Fibroblast of lung (primary cell): ENCODE measurements around the gene IFIH1. TPM values are rescaled to one million over a fixed set of nuclear protein-coding genes. Genes with fewer than 3 reads are reported as not detected.
A peak's percentile ranks its signal among the peaks of the same experiment; 100 is the strongest.

Experiments used
- DNase-seq, 2 donors: peaks; one replicate each; pipeline versions ENCODE4 v3.0.0 to v3.0.0-alpha.2; 2010; ENCODE audit warnings: low read depth in 2 of 2
- H2AFZ ChIP-seq: 2 replicates; pipeline ENCODE4 v1.5.1; 2012; ENCODE audit warnings: low read length, control low read depth, inconsistent platforms
- H3K27ac ChIP-seq: 2 replicates; pipeline ENCODE4 v1.5.1; 2011; ENCODE audit warnings: low read length, control low read depth; ENCODE audit not compliant: insufficient read depth
- H3K27me3 ChIP-seq: 2 replicates; pipeline ENCODE4 v1.5.1; 2011; ENCODE audit warnings: mild to moderate bottlenecking, low read length; ENCODE audit not compliant: control insufficient read depth, insufficient read depth
- H3K36me3 ChIP-seq: 2 replicates; pipeline ENCODE4 v1.5.1; 2011; ENCODE audit warnings: low read length; ENCODE audit not compliant: control insufficient read depth, insufficient read depth
- H3K4me1 ChIP-seq: 2 replicates; pipeline ENCODE4 v1.5.1; 2011; ENCODE audit warnings: low read length; ENCODE audit not compliant: control insufficient read depth, insufficient read depth; ENCODE audit errors: extremely low read depth
- H3K4me2 ChIP-seq: 2 replicates; pipeline ENCODE4 v1.5.1; 2011; ENCODE audit warnings: low read length, control low read depth; ENCODE audit not compliant: insufficient read depth; ENCODE audit errors: extremely low read depth
- H3K4me3 ChIP-seq, 4 experiments: fragments of 200-600 bp in 1 of 4; sonication (generic) in 1 of 4; replicated peaks in 1 of 4; 2 replicates each; pipeline ENCODE4 v1.5.1; 2011 to 2016; ENCODE audit warnings: low read length in 4 of 4, low read depth in 3 of 4, mild to moderate bottlenecking in 3 of 4, control low read depth in 2 of 4, inconsistent platforms in 1 of 4, mixed read lengths in 1 of 4; ENCODE audit not compliant: insufficient read depth in 1 of 4; ENCODE audit errors: control extremely low read depth in 1 of 4
- H3K79me2 ChIP-seq: 2 replicates; pipeline ENCODE4 v1.5.1; 2012; ENCODE audit warnings: mild to moderate bottlenecking, low read length, inconsistent platforms; ENCODE audit not compliant: control insufficient read depth, insufficient read depth
- H3K9ac ChIP-seq: 2 replicates; pipeline ENCODE4 v1.5.1; 2011; ENCODE audit warnings: mild to moderate bottlenecking, low read length, control low read depth; ENCODE audit not compliant: insufficient read depth
- H3K9me3 ChIP-seq: 2 replicates; pipeline ENCODE4 v1.5.1; 2012; ENCODE audit warnings: low read depth, low read length; ENCODE audit not compliant: control insufficient read depth, insufficient read depth
- H4K20me1 ChIP-seq: 2 replicates; pipeline ENCODE4 v1.5.1; 2011; ENCODE audit warnings: low read length; ENCODE audit not compliant: control insufficient read depth, insufficient read depth; ENCODE audit errors: extremely low read depth
- CTCF ChIP-seq, 2 donors: IDR thresholded peaks in 1 of 2; conservative IDR thresholded peaks in 1 of 2; 1 replicate in 1 of 2; 2 replicates in 1 of 2; pipeline ENCODE4 v1.5.1; 2011 to 2012; ENCODE audit warnings: low read length in 2 of 2, control low read depth in 1 of 2, inconsistent platforms in 1 of 2, low read depth in 1 of 2, mild to moderate bottlenecking in 1 of 2
- EZH2 ChIP-seq: IDR thresholded peaks from 2 replicates; pipeline ENCODE4 v1.5.1; 2012; ENCODE audit warnings: low read length, control low read depth, mild to moderate bottlenecking; ENCODE audit errors: missing control alignments
- polyA plus RNA-seq, 2 donors: library from polyadenylated mRNA; depleted of rRNA in 1 of 2; stranded (reverse) in 1 of 2; unstranded in 1 of 2; fragments of >200 nt; gene quantifications; 2 replicates each; pipeline ENCODE4 v1.2.1, GENCODE V29; 2011 to 2012; ENCODE audit warnings: missing spikeins in 1 of 2
- total RNA-seq: library from RNA; depleted of rRNA; stranded (reverse); fragments of >200 nt; gene quantifications from 2 replicates; pipeline ENCODE4 v1.2.1, GENCODE V29; 2014

Gene IFIH1
- total and polyA plus RNA-seq, 2 donors (not counting 1 experiment from before 2014, with no cell fraction given): 4.2 to 11.4 TPM

- H3K9me3 ChIP-seq: no peaks in the 10 kb centered on the region
- H3K4me1 ChIP-seq: peaks cover 3% of the 10 kb centered on the region
- TF ChIP-seq EZH2: no peak
- TF ChIP-seq CTCF (conservative IDR thresholded peaks at IDR 0.05 in 1 of 2, IDR thresholded peaks at IDR 0.05 in 1 of 2; ENCODE audit: low read depth in 1 of 2, low read length in 2 of 2): no peak
- no peaks in the 10 kb centered on the region for H3K79me2 ChIP-seq
- H3K4me3 ChIP-seq: no peak overlapping the region
- no peaks in the 10 kb centered on the region for H3K27me3 ChIP-seq
- no peak overlapping the region for H3K9ac ChIP-seq
- peaks cover 3% of the 10 kb centered on the region for H3K36me3 ChIP-seq
- no peak for DNase-seq
- H3K27ac ChIP-seq: no peak overlapping the region
- H2AFZ ChIP-seq: no peak overlapping the region
- no peaks in the 10 kb centered on the region for H4K20me1 ChIP-seq
- no peak overlapping the region for H3K4me2 ChIP-seq
Observed at GRCh38 chr2:162220368-162220767, 98.1 kb downstream of the IFIH1 start.

GRCh38 chr2:162219426-162219825 is 99.1 kb downstream of the IFIH1 start:
- H3K36me3 ChIP-seq: peaks cover 3% of the 10 kb centered on the region

GRCh38 chr2:162217598-162217997 is 100.9 kb downstream of the IFIH1 start:
- H3K4me2 ChIP-seq: no peak overlapping the region
- DNase-seq: peak in 1 of 2 donors; percentile 73
- no peak overlapping the region for H3K9ac ChIP-seq
- no peak overlapping the region for H3K27ac ChIP-seq
- no peak for TF ChIP-seq CTCF (conservative IDR thresholded peaks at IDR 0.05 in 1 of 2, IDR thresholded peaks at IDR 0.05 in 1 of 2; ENCODE audit: low read depth in 1 of 2, low read length in 2 of 2)
- no peak for TF ChIP-seq EZH2
- H3K9me3 ChIP-seq: no peaks in the 10 kb centered on the region
- H3K27me3 ChIP-seq: no peaks in the 10 kb centered on the region
- H3K79me2 ChIP-seq: no peaks in the 10 kb centered on the region
- H4K20me1 ChIP-seq: no peaks in the 10 kb centered on the region
- H3K4me3 ChIP-seq: no peak overlapping the region
- H3K4me1 ChIP-seq: peaks cover 3% of the 10 kb centered on the region
- no peak overlapping the region for H2AFZ ChIP-seq
- peaks cover 3% of the 10 kb centered on the region for H3K36me3 ChIP-seq

More at GRCh38 chr2:162219426-162219825, 99.1 kb downstream of the IFIH1 start:
- no peaks in the 10 kb centered on the region for H3K79me2 ChIP-seq
- no peak overlapping the region for H3K27ac ChIP-seq
- TF ChIP-seq EZH2 (no peak), CTCF (conservative IDR thresholded peaks at IDR 0.05 in 1 of 2, IDR thresholded peaks at IDR 0.05 in 1 of 2; ENCODE audit: low read depth in 1 of 2, low read length in 2 of 2) (no peak)
- no peaks in the 10 kb centered on the region for H3K9me3 ChIP-seq
- H3K4me1 ChIP-seq: peaks cover 3% of the 10 kb centered on the region
- H2AFZ ChIP-seq: no peak overlapping the region
- no peaks in the 10 kb centered on the region for H3K27me3 ChIP-seq
- H3K9ac ChIP-seq: no peak overlapping the region
- no peaks in the 10 kb centered on the region for H4K20me1 ChIP-seq
- H3K4me3 ChIP-seq: no peak overlapping the region
- no peak overlapping the region for H3K4me2 ChIP-seq
- no peak for DNase-seq

Other genes starting within 250 kb of the IFIH1 start
- gene DPP4, start 244.5 kb downstream of the IFIH1 start, total RNA-seq: 148 and 297 TPM in 2 replicates
- 35.6 and 58.1 TPM in 2 replicates for gene DPP4, start 244.5 kb downstream of the IFIH1 start, polyA plus RNA-seq
- not detected in 2 replicates for gene GCG, start 166.4 kb downstream of the IFIH1 start, total RNA-seq
- not detected in 2 replicates for gene GCG, start 166.4 kb downstream of the IFIH1 start, polyA plus RNA-seq
- gene FAP, start 75.2 kb downstream of the IFIH1 start, total RNA-seq: 81.9 and 96.1 TPM in 2 replicates
- 116 and 140 TPM in 2 replicates for gene FAP, start 75.2 kb downstream of the IFIH1 start, polyA plus RNA-seq
- 10.3 and 12.9 TPM in 2 replicates for gene GCA, start 25.4 kb upstream of the IFIH1 start, total RNA-seq
- 5.2 and 7.6 TPM in 2 replicates for gene GCA, start 25.4 kb upstream of the IFIH1 start, polyA plus RNA-seq